Tibial nerve (tissue), 3 donors: ENCODE results near the gene SPATA21.

Experiments used
- CTCF ChIP-seq, 5 experiments: fragments of 200-600 bp in 3 of 5; fragments of 450-650 bp in 2 of 5; sonication (generic) in 3 of 5; IDR thresholded peaks; one replicate each; pipeline ENCODE4 v1.5.1; 2016 to 2019; ENCODE audit warnings: antibody characterized with exemption in 5 of 5, mild to moderate bottlenecking in 3 of 5, moderate library complexity in 2 of 5
- POLR2A ChIP-seq, 2 donors: fragments of 450-650 bp; IDR thresholded peaks; one replicate each; pipeline ENCODE4 v1.6.1; 2017; ENCODE audit warnings: antibody characterized with exemption in 2 of 2, mild to moderate bottlenecking in 2 of 2, moderate library complexity in 2 of 2

- no peak for TF ChIP-seq CTCF (IDR thresholded peaks at IDR 0.05)
- no peak for TF ChIP-seq POLR2A (IDR thresholded peaks at IDR 0.05)
Measured at GRCh38 chr1:16433030-16433429, 4.2 kb downstream of the SPATA21 start.
